Endothelial cell of umbilical vein (primary cell): ENCODE measurements around the gene TMPRSS9. TPM values are rescaled to one million over a fixed set of nuclear protein-coding genes. Genes with fewer than 3 reads are reported as not detected.

ENCODE experiments used
- BruUV-seq: library from RNA; stranded (reverse); fragments of 400-500 nt; replicated peaks from 2 replicates; lab custom pipeline; 2021; lab: Mats Ljungman, UMichigan
- CTCF ChIA-PET: fragments of 300-600, 350-600 bp; sonication (Branson Sonifier 250); formaldehyde crosslinking; loops from one replicate; lab custom pipeline; 2021; ENCODE audit warnings: antibody characterized with exemption, inconsistent platforms; lab: Charles Lee
- POLR2A ChIA-PET: fragments of 300-600, 350-600 bp; sonication (Branson Sonifier 250); formaldehyde crosslinking; loops from one replicate; lab custom pipeline; 2021; ENCODE audit warnings: antibody characterized with exemption, inconsistent platforms; lab: Charles Lee
- DNase-seq: peaks from one replicate; pipeline ENCODE4 v3.0.0-alpha.2; 2011; ENCODE audit warnings: low read depth, low spot score
- FAIRE-seq: peaks from 2 replicates; lab custom pipeline; 2011; peaks lifted over from hg19 to GRCh38; lab: Jason Lieb, UNC
- H2AFZ ChIP-seq: 2 replicates; pipeline ENCODE4 v1.6.0; 2012; ENCODE audit warnings: low read depth, low read length, control low read depth, inconsistent platforms
- H3K27ac ChIP-seq: 2 replicates; pipeline ENCODE4 v1.5.1; 2011; ENCODE audit warnings: low read depth, mild to moderate bottlenecking, control low read depth, low read length, moderate library complexity; ENCODE audit not compliant: insufficient read depth
- H3K27me3 ChIP-seq, 2 experiments: 2 replicates each; pipeline versions ENCODE4 v1.6.0 to v1.6.1; 2011; ENCODE audit warnings: low read length in 2 of 2, mixed read lengths in 1 of 2; ENCODE audit not compliant: control insufficient read depth in 2 of 2, insufficient read depth in 2 of 2
- H3K36me3 ChIP-seq, 2 experiments: 2 replicates in 1 of 2; 3 replicates in 1 of 2; pipeline ENCODE4 v1.5.1; 2011; ENCODE audit warnings: low read length in 2 of 2, mild to moderate bottlenecking in 1 of 2, moderate library complexity in 1 of 2; ENCODE audit not compliant: control insufficient read depth in 2 of 2, insufficient read depth in 2 of 2; ENCODE audit errors: extremely low read depth in 1 of 2
- H3K4me1 ChIP-seq: 3 replicates; pipeline ENCODE4 v1.5.1; 2011; ENCODE audit warnings: mild to moderate bottlenecking, low read length; ENCODE audit not compliant: control insufficient read depth, insufficient read depth; ENCODE audit errors: extremely low read depth
- H3K4me2 ChIP-seq: 2 replicates; pipeline ENCODE4 v1.6.1; 2011; ENCODE audit warnings: low read length, control low read depth, mixed read lengths; ENCODE audit not compliant: insufficient read depth
- H3K4me3 ChIP-seq, 3 experiments: fragments of 200-600 bp in 1 of 3; sonication (generic), shearing (Covaris generic) in 1 of 3; replicated peaks in 1 of 3; 2 replicates each; pipeline ENCODE4 v1.5.1; 2011 to 2016; ENCODE audit warnings: control low read depth in 3 of 3, low read length in 3 of 3, mild to moderate bottlenecking in 2 of 3, inconsistent platforms in 1 of 3, low read depth in 1 of 3, moderate library complexity in 1 of 3; ENCODE audit not compliant: insufficient read depth in 1 of 3
- H3K79me2 ChIP-seq: 2 replicates; pipeline ENCODE4 v1.6.0; 2012; ENCODE audit warnings: low read length, inconsistent platforms; ENCODE audit not compliant: control insufficient read depth, insufficient read depth
- H3K9ac ChIP-seq: replicated peaks from 2 replicates; pipeline ENCODE3; 2011; ENCODE audit warnings: low read length, control low read depth; ENCODE audit not compliant: insufficient read depth; ENCODE audit errors: extremely low read depth
- H3K9me1 ChIP-seq: replicated peaks from 3 replicates; pipeline ENCODE4 v1.6.0; 2011; ENCODE audit warnings: mild to moderate bottlenecking, low read length; ENCODE audit not compliant: control insufficient read depth, insufficient read depth; ENCODE audit errors: extremely low read depth
- H3K9me3 ChIP-seq: replicated peaks from 2 replicates; pipeline ENCODE4 v1.5.1; 2012; ENCODE audit warnings: low read length, inconsistent platforms; ENCODE audit not compliant: control insufficient read depth, insufficient read depth
- H4K20me1 ChIP-seq: replicated peaks from 2 replicates; pipeline ENCODE3; 2011; ENCODE audit warnings: mild to moderate bottlenecking, low read length; ENCODE audit not compliant: control insufficient read depth, insufficient read depth; ENCODE audit errors: extremely low read depth
- EZH2 ChIP-seq: IDR thresholded peaks from 2 replicates; pipeline ENCODE4 v1.6.1; 2012; ENCODE audit warnings: borderline replicate concordance, low read depth, mild to moderate bottlenecking, moderate library complexity, low read length, inconsistent platforms; ENCODE audit not compliant: severe bottlenecking
- FOS ChIP-seq: IDR thresholded peaks from 2 replicates; pipeline ENCODE4 v1.6.1; 2011; ENCODE audit warnings: mild to moderate bottlenecking, low read length, moderate library complexity, borderline replicate concordance; ENCODE audit not compliant: insufficient read depth
- GATA2 ChIP-seq: IDR thresholded peaks from 2 replicates; pipeline ENCODE4 v1.7.0; 2011; ENCODE audit warnings: low read depth, mild to moderate bottlenecking, moderate library complexity, mixed read lengths, low read length; ENCODE audit not compliant: insufficient read length, insufficient read depth
- JUN ChIP-seq: IDR thresholded peaks from 2 replicates; pipeline ENCODE4 v1.6.1; 2011; ENCODE audit warnings: borderline replicate concordance, low read depth; ENCODE audit not compliant: insufficient read length, insufficient read depth
- MYC ChIP-seq: IDR thresholded peaks from one replicate; pipeline ENCODE4 v1.6.1; 2011; ENCODE audit warnings: mild to moderate bottlenecking, low read depth, low read length
- POLR2A ChIP-seq: IDR thresholded peaks from 2 replicates; pipeline ENCODE4 v1.6.1; 2012; ENCODE audit warnings: low read depth, mild to moderate bottlenecking, control low read depth, low read length
- POLR2AphosphoS5 ChIP-seq: IDR thresholded peaks from 2 replicates; pipeline ENCODE4 v1.6.1; 2012; ENCODE audit warnings: low read depth, mild to moderate bottlenecking, control low read depth, low read length, moderate library complexity; ENCODE audit not compliant: insufficient read depth
- dilution Hi-C: fragments of 300-500 bp; cut with MboI; formaldehyde crosslinking; loops from one replicate; pipeline ENCODE4 v1.15.0; 2019; ENCODE audit warnings: low sequenced_read_pairs; ENCODE audit not compliant: extremely low pct_ligation_motif_present
- intact Hi-C: fragments of 100-400 bp; cut with micrococcal nuclease; formaldehyde crosslinking; loops from one replicate; pipeline ENCODE4 v1.10.0; 2022
- polyA plus RNA-seq, 4 experiments: library from polyadenylated mRNA; depleted of rRNA in 3 of 4; stranded (reverse) in 3 of 4; unstranded in 1 of 4; fragments of >200 nt; gene quantifications; 2 replicates each; pipeline versions ENCODE4 v1.2.1 to v1.2.3, GENCODE V29; 2011 to 2012; ENCODE audit warnings: missing spikeins in 1 of 4
- total RNA-seq: library from RNA; stranded (reverse); gene quantifications from 2 replicates; pipeline ENCODE4 v1.2.3, GENCODE V29; 2021
- TF ChIP-seq, protein P1 (sequence below), 2 donors: IDR thresholded peaks; 1 replicate in 1 of 2; 2 replicates in 1 of 2; pipeline ENCODE4 v1.5.1; 2011; ENCODE audit warnings: low read length in 2 of 2, mild to moderate bottlenecking in 2 of 2, moderate library complexity in 2 of 2, control low read depth in 1 of 2, inconsistent platforms in 1 of 2, low read depth in 1 of 2; ENCODE audit not compliant: insufficient read depth in 1 of 2; ENCODE audit errors: extremely low read depth in 1 of 2
- TF ChIP-seq, protein P2 (sequence below): IDR thresholded peaks from 2 replicates; pipeline ENCODE4 v1.6.1; 2011; ENCODE audit not compliant: insufficient read depth, insufficient read length

TMPRSS9 gene
- total and polyA plus RNA-seq, 2 donors (not counting 3 experiments of a cell fraction or from before 2014, with no cell fraction given), result not detected

DNA sequence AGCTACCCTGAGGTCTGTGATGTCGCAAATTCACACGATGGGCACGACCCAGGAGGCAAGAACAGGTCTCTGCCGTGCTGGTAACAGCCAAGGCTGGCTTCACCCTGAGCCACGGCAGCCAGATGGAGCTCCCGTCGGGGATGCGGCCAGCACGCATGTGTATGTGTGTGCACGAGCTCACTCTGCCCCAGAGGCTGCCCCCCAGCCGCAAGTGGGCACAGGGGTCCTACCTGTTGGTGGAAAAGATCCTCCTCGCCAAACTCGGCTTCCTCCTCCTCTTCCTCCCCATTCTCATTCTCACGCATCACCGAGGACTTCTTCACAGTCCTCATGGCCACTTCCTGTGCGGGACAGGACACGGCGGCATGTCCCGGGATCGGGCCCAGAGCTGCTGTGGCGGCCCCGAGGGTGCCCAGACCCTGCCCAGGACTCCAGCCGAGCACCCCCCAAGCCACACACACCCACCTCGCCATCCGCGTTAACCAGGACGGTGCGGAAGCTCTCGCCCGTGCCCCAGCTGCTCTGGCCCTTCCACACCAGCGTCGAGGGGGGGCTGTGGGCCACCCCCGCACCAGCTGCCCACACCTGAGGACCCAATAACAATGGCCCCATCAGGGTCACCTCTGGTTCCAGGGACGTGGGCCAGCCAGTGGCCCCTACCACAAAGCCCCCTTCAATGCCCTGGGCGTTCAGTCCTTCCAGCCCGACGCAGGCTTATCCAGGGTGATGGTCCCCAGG, 71.4 kb downstream of the TMPRSS9 start:
- no peak overlapping the region for H3K9ac ChIP-seq
- no peaks in the 10 kb centered on the region for H3K9me3 ChIP-seq
- no peaks in the 10 kb centered on the region for H3K27me3 ChIP-seq
- DNase-seq (no peak), FAIRE-seq (no peak)
- H3K4me1 ChIP-seq, result peaks cover 14% of the 10 kb centered on the region
- no peak overlapping the region for H2AFZ ChIP-seq
- H3K27ac ChIP-seq, result no peak overlapping the region
- CTCF ChIA-PET, result interaction anchor here (0.8 to 1.3 kb wide), 3 partner anchors 180 to 206 kb away, joined by 3 to 5 read pairs (median 4); no protein-coding TSS in a partner anchor
- TF ChIP-seq POLR2AphosphoS5 (no peak), POLR2A (no peak), EZH2 (no peak), GATA2 (no peak), MYC (no peak), JUN (no peak), FOS (no peak)
- TF ChIP-seq, protein P1, sequence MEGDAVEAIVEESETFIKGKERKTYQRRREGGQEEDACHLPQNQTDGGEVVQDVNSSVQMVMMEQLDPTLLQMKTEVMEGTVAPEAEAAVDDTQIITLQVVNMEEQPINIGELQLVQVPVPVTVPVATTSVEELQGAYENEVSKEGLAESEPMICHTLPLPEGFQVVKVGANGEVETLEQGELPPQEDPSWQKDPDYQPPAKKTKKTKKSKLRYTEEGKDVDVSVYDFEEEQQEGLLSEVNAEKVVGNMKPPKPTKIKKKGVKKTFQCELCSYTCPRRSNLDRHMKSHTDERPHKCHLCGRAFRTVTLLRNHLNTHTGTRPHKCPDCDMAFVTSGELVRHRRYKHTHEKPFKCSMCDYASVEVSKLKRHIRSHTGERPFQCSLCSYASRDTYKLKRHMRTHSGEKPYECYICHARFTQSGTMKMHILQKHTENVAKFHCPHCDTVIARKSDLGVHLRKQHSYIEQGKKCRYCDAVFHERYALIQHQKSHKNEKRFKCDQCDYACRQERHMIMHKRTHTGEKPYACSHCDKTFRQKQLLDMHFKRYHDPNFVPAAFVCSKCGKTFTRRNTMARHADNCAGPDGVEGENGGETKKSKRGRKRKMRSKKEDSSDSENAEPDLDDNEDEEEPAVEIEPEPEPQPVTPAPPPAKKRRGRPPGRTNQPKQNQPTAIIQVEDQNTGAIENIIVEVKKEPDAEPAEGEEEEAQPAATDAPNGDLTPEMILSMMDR (IDR thresholded peaks at IDR 0.05; ENCODE audit: extremely low read depth in 1 of 2, insufficient read depth in 1 of 2, low read depth in 1 of 2, low read length in 2 of 2), result no peak
- TF ChIP-seq, protein P2, sequence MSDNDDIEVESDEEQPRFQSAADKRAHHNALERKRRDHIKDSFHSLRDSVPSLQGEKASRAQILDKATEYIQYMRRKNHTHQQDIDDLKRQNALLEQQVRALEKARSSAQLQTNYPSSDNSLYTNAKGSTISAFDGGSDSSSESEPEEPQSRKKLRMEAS, result no peak
- H3K4me3 ChIP-seq, result no peak overlapping the region
- dilution Hi-C loops, result no loop called here
- no peaks in the 10 kb centered on the region for H3K9me1 ChIP-seq
- peaks cover 0 to 28% of the 10 kb centered on the region in 2 experiments for H3K36me3 ChIP-seq
- intact Hi-C loops, result no loop called here
- no peaks in the 10 kb centered on the region for H4K20me1 ChIP-seq
- POLR2A ChIA-PET, result no interaction called here
- H3K79me2 ChIP-seq, result peaks cover 8% of the 10 kb centered on the region
- no TSS peak for BruUV-seq
- no peak overlapping the region for H3K4me2 ChIP-seq
